ENCODE results near the gene DOC2B.

DNA sequence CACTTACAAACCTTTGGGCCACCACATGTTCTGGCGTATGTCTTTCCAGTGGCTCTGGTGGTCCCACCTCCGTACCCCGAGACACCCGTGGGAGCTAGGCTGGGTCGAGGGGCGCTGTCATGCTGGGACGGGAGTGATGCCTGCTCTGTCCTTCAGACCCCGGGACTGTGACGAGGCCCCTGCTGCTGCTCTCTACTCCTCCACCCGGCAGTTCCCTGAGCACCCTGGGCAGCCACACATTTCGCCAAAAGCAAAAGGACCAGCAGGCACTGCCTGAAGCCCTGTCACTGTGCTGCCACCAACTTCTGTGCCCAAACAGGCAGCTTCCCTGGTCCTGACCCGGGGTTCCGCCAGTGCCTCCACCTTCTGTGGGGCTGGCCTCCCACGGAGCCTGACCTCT is 15.5 kb downstream of the DOC2B start:
- no peak for TF ChIP-seq ZNF677 (tag by site-specific recombination; IDR thresholded peaks at IDR 0.05)
- TF ChIP-seq, protein P1, sequence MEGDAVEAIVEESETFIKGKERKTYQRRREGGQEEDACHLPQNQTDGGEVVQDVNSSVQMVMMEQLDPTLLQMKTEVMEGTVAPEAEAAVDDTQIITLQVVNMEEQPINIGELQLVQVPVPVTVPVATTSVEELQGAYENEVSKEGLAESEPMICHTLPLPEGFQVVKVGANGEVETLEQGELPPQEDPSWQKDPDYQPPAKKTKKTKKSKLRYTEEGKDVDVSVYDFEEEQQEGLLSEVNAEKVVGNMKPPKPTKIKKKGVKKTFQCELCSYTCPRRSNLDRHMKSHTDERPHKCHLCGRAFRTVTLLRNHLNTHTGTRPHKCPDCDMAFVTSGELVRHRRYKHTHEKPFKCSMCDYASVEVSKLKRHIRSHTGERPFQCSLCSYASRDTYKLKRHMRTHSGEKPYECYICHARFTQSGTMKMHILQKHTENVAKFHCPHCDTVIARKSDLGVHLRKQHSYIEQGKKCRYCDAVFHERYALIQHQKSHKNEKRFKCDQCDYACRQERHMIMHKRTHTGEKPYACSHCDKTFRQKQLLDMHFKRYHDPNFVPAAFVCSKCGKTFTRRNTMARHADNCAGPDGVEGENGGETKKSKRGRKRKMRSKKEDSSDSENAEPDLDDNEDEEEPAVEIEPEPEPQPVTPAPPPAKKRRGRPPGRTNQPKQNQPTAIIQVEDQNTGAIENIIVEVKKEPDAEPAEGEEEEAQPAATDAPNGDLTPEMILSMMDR (tag by site-specific recombination; IDR thresholded peaks at IDR 0.05) = no peak
- TF ChIP-seq, protein P2, sequence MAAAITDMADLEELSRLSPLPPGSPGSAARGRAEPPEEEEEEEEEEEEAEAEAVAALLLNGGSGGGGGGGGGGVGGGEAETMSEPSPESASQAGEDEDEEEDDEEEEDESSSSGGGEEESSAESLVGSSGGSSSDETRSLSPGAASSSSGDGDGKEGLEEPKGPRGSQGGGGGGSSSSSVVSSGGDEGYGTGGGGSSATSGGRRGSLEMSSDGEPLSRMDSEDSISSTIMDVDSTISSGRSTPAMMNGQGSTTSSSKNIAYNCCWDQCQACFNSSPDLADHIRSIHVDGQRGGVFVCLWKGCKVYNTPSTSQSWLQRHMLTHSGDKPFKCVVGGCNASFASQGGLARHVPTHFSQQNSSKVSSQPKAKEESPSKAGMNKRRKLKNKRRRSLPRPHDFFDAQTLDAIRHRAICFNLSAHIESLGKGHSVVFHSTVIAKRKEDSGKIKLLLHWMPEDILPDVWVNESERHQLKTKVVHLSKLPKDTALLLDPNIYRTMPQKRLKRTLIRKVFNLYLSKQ (tag by site-specific recombination; IDR thresholded peaks at IDR 0.05; ENCODE audit: borderline replicate concordance) = no peak
- no peak for TF ChIP-seq PATZ1 (tag by site-specific recombination; IDR thresholded peaks at IDR 0.05)
- no peak for TF ChIP-seq YY2 (tag by site-specific recombination; IDR thresholded peaks at IDR 0.05)

Measured in HEK293 (cell line).